OCI-LY7 (cell line): ENCODE data around the gene DGKE. TPM values are rescaled to one million over a fixed set of nuclear protein-coding genes. Genes with fewer than 3 reads are reported as not detected.

Experiments used
- BruUV-seq: library from RNA; stranded (reverse); fragments of 400-500 nt; replicated peaks from 2 replicates; lab custom pipeline; 2021; lab: Mats Ljungman, UMichigan
- CTCF ChIA-PET: fragments of 300-600 bp; sonication (Branson Sonifier 250); formaldehyde crosslinking; loops from one replicate; lab custom pipeline; 2022; ENCODE audit warnings: antibody characterized with exemption; ENCODE audit not compliant: unreplicated experiment; lab: Charles Lee
- POLR2A ChIA-PET: fragments of 300-600 bp; sonication (Branson Sonifier 250); formaldehyde crosslinking; loops from one replicate; lab custom pipeline; 2022; ENCODE audit warnings: antibody characterized with exemption; lab: Charles Lee
- DNase-seq: peaks from one replicate; pipeline ENCODE4 v3.0.0-alpha.2; 2015; ENCODE audit warnings: low spot score
- H2AFZ ChIP-seq: fragments of 200-600 bp; sonication (generic), shearing (Covaris generic); 2 replicates; pipeline ENCODE4 v1.6.1; 2014; ENCODE audit warnings: mild to moderate bottlenecking, antibody characterized with exemption, low read length, moderate library complexity
- H3K27ac ChIP-seq: fragments of 200-600 bp; sonication (generic); 2 replicates; pipeline ENCODE4 v1.5.1; 2014; ENCODE audit warnings: mixed run types, low read depth, mild to moderate bottlenecking, moderate library complexity, low read length, inconsistent platforms; ENCODE audit not compliant: poor library complexity, severe bottlenecking
- H3K36me3 ChIP-seq: fragments of 200-600 bp; sonication (generic); 2 replicates; pipeline ENCODE4 v1.6.1; 2014; ENCODE audit warnings: mild to moderate bottlenecking, antibody characterized with exemption, low read length, moderate library complexity, mixed read lengths; ENCODE audit not compliant: insufficient read depth
- H3K4me1 ChIP-seq: fragments of 200-600 bp; sonication (generic); 2 replicates; pipeline ENCODE4 v1.5.1; 2014; ENCODE audit warnings: mild to moderate bottlenecking, low read length; ENCODE audit not compliant: insufficient read depth, poor library complexity, severe bottlenecking
- H3K4me2 ChIP-seq: fragments of 200-600 bp; sonication (generic); 2 replicates; pipeline ENCODE4 v1.6.1; 2014; ENCODE audit warnings: mild to moderate bottlenecking, low read length
- H3K4me3 ChIP-seq: fragments of 200-600 bp; sonication (generic); 2 replicates; pipeline ENCODE4 v1.5.1; 2014; ENCODE audit warnings: mild to moderate bottlenecking, low read depth, low read length; ENCODE audit not compliant: poor library complexity, severe bottlenecking
- H3K79me2 ChIP-seq: fragments of 200-600 bp; sonication (generic); 2 replicates; pipeline ENCODE4 v1.6.1; 2016; ENCODE audit warnings: low read depth, mild to moderate bottlenecking, low read length, moderate library complexity, mixed read lengths; ENCODE audit not compliant: insufficient read depth
- H3K9me2 ChIP-seq: fragments of 200-600 bp; sonication (generic); 2 replicates; pipeline ENCODE4 v1.6.1; 2016; ENCODE audit warnings: mild to moderate bottlenecking, low read length, mixed read lengths; ENCODE audit not compliant: insufficient read depth
- H3K9me3 ChIP-seq: fragments of 200-600 bp; sonication (generic); 2 replicates; pipeline ENCODE4 v1.6.1; 2014; ENCODE audit warnings: mild to moderate bottlenecking, mixed run types, low read length, mixed read lengths
- H4K20me1 ChIP-seq: fragments of 200-600 bp; sonication (generic); 2 replicates; pipeline ENCODE4 v1.6.1; 2014; ENCODE audit warnings: mild to moderate bottlenecking, antibody characterized with exemption, low read length, moderate library complexity, mixed read lengths; ENCODE audit not compliant: insufficient read depth
- EZH2phosphoT487 ChIP-seq: fragments of 200-600 bp; sonication (generic); IDR thresholded peaks from 2 replicates; pipeline ENCODE4 v1.6.1; 2018; ENCODE audit warnings: low read depth, borderline replicate concordance, mild to moderate bottlenecking, mixed run types, antibody characterized with exemption, low read length, moderate library complexity, mixed read lengths
- intact Hi-C: fragments of 100-400 bp; cut with micrococcal nuclease; formaldehyde crosslinking; loops from one replicate; pipeline ENCODE4 v1.10.0; 2022; ENCODE audit not compliant: unreplicated experiment
- total RNA-seq, 2 experiments: library from RNA; depleted of rRNA in 1 of 2; stranded (reverse); fragments of >200 nt in 1 of 2; shearing (Covaris generic) in 1 of 2; gene quantifications; 2 replicates each; pipeline ENCODE4 v1.2.3, GENCODE V29; 2014 to 2022
- TF ChIP-seq, protein P1 (sequence below): fragments of 200-600 bp; sonication (generic); conservative IDR thresholded peaks from 2 replicates; pipeline ENCODE4 v1.5.1; 2014; ENCODE audit warnings: mild to moderate bottlenecking, antibody characterized with exemption, low read length, moderate library complexity, mixed read lengths

DGKE gene
- total RNA-seq, 2 experiments from 2014 or later = 8.6 to 21.4 TPM

DNA sequence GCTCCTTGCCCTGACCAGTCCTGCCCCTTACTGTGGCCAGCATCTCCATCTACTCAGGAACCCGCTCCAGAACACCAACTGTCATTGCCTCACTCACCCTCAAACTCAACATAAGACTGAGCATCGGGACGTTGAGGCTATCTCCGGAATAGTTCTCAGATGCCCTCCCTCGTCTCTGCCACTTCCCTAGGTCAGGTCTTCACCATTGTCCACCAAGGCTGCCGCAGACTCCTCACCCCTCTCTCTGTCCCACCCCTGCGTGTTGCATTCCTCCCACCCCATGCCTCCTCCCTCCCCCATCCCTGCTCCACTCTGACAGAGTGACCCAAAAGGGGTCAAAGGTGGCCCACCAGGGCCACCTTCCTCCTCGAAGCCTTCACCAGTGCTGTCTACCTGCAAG lies 37.4 kb upstream of the DGKE start:
- no peaks in the 10 kb centered on the region for H3K79me2 ChIP-seq
- H3K9me3 ChIP-seq = no peaks in the 10 kb centered on the region
- H2AFZ ChIP-seq = no peak overlapping the region
- no peak overlapping the region for H3K4me3 ChIP-seq
- H3K27ac ChIP-seq = no peak overlapping the region
- H3K9me2 ChIP-seq = no peaks in the 10 kb centered on the region
- no peaks in the 10 kb centered on the region for H4K20me1 ChIP-seq
- H3K4me2 ChIP-seq = no peak overlapping the region
- H3K4me1 ChIP-seq = no peaks in the 10 kb centered on the region
- no peak for DNase-seq
- POLR2A ChIA-PET = no interaction called here
- no TSS peak for BruUV-seq
- H3K36me3 ChIP-seq = no peaks in the 10 kb centered on the region
- intact Hi-C loops = no loop called here
- TF ChIP-seq, protein P1, sequence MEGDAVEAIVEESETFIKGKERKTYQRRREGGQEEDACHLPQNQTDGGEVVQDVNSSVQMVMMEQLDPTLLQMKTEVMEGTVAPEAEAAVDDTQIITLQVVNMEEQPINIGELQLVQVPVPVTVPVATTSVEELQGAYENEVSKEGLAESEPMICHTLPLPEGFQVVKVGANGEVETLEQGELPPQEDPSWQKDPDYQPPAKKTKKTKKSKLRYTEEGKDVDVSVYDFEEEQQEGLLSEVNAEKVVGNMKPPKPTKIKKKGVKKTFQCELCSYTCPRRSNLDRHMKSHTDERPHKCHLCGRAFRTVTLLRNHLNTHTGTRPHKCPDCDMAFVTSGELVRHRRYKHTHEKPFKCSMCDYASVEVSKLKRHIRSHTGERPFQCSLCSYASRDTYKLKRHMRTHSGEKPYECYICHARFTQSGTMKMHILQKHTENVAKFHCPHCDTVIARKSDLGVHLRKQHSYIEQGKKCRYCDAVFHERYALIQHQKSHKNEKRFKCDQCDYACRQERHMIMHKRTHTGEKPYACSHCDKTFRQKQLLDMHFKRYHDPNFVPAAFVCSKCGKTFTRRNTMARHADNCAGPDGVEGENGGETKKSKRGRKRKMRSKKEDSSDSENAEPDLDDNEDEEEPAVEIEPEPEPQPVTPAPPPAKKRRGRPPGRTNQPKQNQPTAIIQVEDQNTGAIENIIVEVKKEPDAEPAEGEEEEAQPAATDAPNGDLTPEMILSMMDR = no peak
- TF ChIP-seq EZH2phosphoT487 = no peak
- CTCF ChIA-PET = no interaction called here

DNA sequence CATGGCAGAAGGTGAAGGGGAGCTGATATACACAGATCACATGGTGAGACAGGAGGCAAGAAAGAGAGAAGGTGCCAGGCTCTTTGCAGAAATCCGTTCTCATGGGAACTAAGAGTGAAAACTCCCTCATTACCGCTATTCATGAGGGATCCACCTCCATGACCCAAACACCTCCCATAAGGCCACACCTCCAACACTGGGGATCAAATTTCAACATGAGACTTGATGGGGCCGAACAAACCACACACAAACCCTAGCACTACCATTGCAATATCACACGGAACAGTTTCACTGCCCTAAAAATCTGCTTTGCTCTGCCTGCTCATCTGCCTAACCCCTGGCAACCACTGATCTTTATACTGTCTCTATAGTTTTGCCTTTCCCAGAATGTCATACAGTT lies 35.0 kb upstream of the DGKE start:
- no TSS peak for BruUV-seq
- no peak overlapping the region for H3K27ac ChIP-seq
- DNase-seq = no peak
- H3K36me3 ChIP-seq = no peaks in the 10 kb centered on the region
- intact Hi-C loops = no loop called here
- H3K9me2 ChIP-seq = 0 out of 2 replicates have a peak, but pooled peaks cover 3% of the 10 kb centered on the region
- no peaks in the 10 kb centered on the region for H3K9me3 ChIP-seq
- POLR2A ChIA-PET = no interaction called here
- CTCF ChIA-PET = no interaction called here
- no peak for TF ChIP-seq EZH2phosphoT487
- TF ChIP-seq, protein P1 = no peak
- no peaks in the 10 kb centered on the region for H4K20me1 ChIP-seq
- H3K4me1 ChIP-seq = no peaks in the 10 kb centered on the region
- no peak overlapping the region for H2AFZ ChIP-seq
- H3K79me2 ChIP-seq = no peaks in the 10 kb centered on the region
- H3K4me2 ChIP-seq = no peak overlapping the region
- H3K4me3 ChIP-seq = no peak overlapping the region

DNA sequence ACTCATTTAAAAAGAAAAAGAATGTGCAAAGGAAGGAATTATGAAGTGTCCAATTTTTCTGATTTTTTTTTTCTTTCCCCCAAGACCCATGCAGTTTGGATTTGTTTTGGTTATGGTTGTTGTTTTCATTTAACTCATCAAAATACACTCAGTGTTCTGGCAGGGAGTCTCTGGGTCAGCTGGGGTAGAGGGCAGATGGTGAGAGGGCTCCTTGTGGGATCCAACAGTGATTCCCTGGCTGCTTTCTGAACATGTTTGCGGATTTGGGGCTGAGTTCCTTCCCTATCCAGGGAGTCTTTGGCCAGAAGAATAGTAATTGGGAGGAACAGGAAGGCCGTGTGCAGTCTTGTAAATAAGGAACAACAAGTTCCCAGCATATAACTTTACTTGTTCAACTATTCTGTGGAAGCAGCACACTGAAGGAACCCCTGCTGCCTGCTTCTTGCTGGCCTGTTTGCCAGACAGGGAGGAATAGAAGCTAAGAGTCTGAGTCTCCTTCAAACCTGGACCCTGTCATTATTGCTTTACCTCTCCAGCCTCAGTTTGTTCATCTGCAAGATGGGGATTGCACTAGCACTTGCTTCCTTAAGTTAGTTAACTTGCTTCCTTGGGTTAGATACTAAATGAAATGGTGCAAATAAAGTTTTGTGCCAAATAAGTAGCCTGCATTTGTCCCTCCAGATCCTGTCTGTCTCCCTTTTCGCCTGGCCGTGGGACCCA lies 32.3 kb upstream of the DGKE start:
- Histone ChIP-seq H3K4me1 (no peaks in the 10 kb centered on the region), H3K9me3 (no peaks in the 10 kb centered on the region), H4K20me1 (no peaks in the 10 kb centered on the region), H3K27ac (no peak overlapping the region), H3K79me2 (no peaks in the 10 kb centered on the region), H3K36me3 (no peaks in the 10 kb centered on the region), H3K4me3 (no peak overlapping the region), H3K9me2 (0 out of 2 replicates have a peak, but pooled peaks cover 3% of the 10 kb centered on the region), H2AFZ (no peak overlapping the region), H3K4me2 (no peak overlapping the region)
- ChIA-PET POLR2A (no interaction called here), CTCF (no interaction called here)
- no peak for DNase-seq
- BruUV-seq = no TSS peak
- TF ChIP-seq, protein P1 = no peak
- TF ChIP-seq EZH2phosphoT487 = no peak
- intact Hi-C loops = no loop called here
